Spleen (tissue), 11 donors: ENCODE measurements around the gene PNMA8C. TPM values are rescaled to one million over a fixed set of nuclear protein-coding genes. Genes with fewer than 3 reads are reported as not detected.

ENCODE experiments used
- DNase-seq: peaks from one replicate; pipeline ENCODE4 v3.0.0-alpha.2; 2020
- H3K27ac ChIP-seq, 8 donors: fragments of 200-600 bp; sonication (generic) in 7 of 8; 1 replicate in 4 of 8; 2 replicates in 4 of 8; pipeline versions ENCODE4 v1.5.0 to v1.8.0; 2016 to 2021; ENCODE audit warnings: inconsistent platforms in 4 of 8, mild to moderate bottlenecking in 4 of 8, moderate library complexity in 1 of 8
- H3K27me3 ChIP-seq, 7 donors: fragments of 200-600 bp; sonication (generic) in 6 of 7; replicated peaks in 1 of 7; 1 replicate in 4 of 7; 2 replicates in 3 of 7; pipeline versions ENCODE4 v1.5.0 to v1.8.0; 2016 to 2021; ENCODE audit warnings: inconsistent platforms in 3 of 7, mild to moderate bottlenecking in 1 of 7
- H3K36me3 ChIP-seq, 6 donors: fragments of 200-600 bp; sonication (generic) in 5 of 6; 1 replicate in 4 of 6; 2 replicates in 2 of 6; pipeline versions ENCODE4 v1.5.0 to v1.8.0; 2016 to 2021; ENCODE audit warnings: inconsistent platforms in 2 of 6
- H3K4me1 ChIP-seq, 6 donors: fragments of 200-600 bp; sonication (generic) in 5 of 6; 1 replicate in 3 of 6; 2 replicates in 3 of 6; pipeline versions ENCODE4 v1.5.0 to v1.8.0; 2016 to 2021; ENCODE audit warnings: inconsistent platforms in 3 of 6
- H3K4me3 ChIP-seq, 8 donors: fragments of 200-600 bp; sonication (generic) in 7 of 8; 1 replicate in 4 of 8; 2 replicates in 4 of 8; pipeline versions ENCODE4 v1.5.0 to v1.8.0; 2016 to 2021; ENCODE audit warnings: inconsistent platforms in 4 of 8, mild to moderate bottlenecking in 4 of 8, moderate library complexity in 2 of 8
- H3K9me3 ChIP-seq, 8 donors: fragments of 200-600 bp; sonication (generic) in 7 of 8; 1 replicate in 4 of 8; 2 replicates in 4 of 8; pipeline versions ENCODE4 v1.5.0 to v1.8.0; 2016 to 2021; ENCODE audit warnings: inconsistent platforms in 4 of 8
- CTCF ChIP-seq, 11 experiments: fragments of 200-600 bp in 7 of 11; fragments of 450-650 bp in 4 of 11; sonication (generic) in 4 of 11; IDR thresholded peaks in 8 of 11; conservative IDR thresholded peaks in 3 of 11; 1 replicate in 7 of 11; 2 replicates in 4 of 11; pipeline versions ENCODE4 v1.4.0 to v1.8.0; 2016 to 2021; ENCODE audit warnings: antibody characterized with exemption in 11 of 11, inconsistent platforms in 4 of 11, mild to moderate bottlenecking in 1 of 11
- POLR2A ChIP-seq, 3 donors: fragments of 450-650 bp; IDR thresholded peaks; one replicate each; pipeline ENCODE4 v1.5.1; 2017; ENCODE audit warnings: antibody characterized with exemption in 3 of 3, mild to moderate bottlenecking in 1 of 3
- POLR2AphosphoS5 ChIP-seq, 3 donors: sonication (generic); formaldehyde crosslinking; IDR thresholded peaks; one replicate each; pipeline ENCODE4 v1.5.1; 2017; ENCODE audit warnings: antibody characterized with exemption in 3 of 3
- WGBS, 5 donors: extraction: QIAGEN DNeasy Blood & Tissue Kit in 3 of 5; methylation state at CpG; one replicate each; pipeline versions ENCODE4 v1.1.5 to v1.1.7; 2013 to 2018; 5-methylcytosine and 5-hydroxymethylcytosine counted together
- intact Hi-C: fragments of 100-400 bp; cut with DNase I; formaldehyde crosslinking; loops from one replicate; pipeline ENCODE4 v1.15.0; 2023; ENCODE audit warnings: low total_unique reads
- polyA plus RNA-seq, 3 donors: library from polyadenylated mRNA; stranded (reverse); fragments of 200-250 nt; gene quantifications; one replicate each; pipeline ENCODE4 v1.2.1, GENCODE V29; 2013
- total RNA-seq, 7 donors: library from RNA; depleted of rRNA in 3 of 7; stranded (reverse); fragments of >200 nt in 3 of 7; fragmentation: NEBNext Ultra II Directional in 4 of 7; extraction: Animal tissue kit (Norgen Biotek cat#: 25700) in 4 of 7; gene quantifications; one replicate each; pipeline versions ENCODE4 v1.1.0 to v1.2.1, GENCODE V29; 2016 to 2021
- donor health status: healthy with polysubstance abuse.
- donor health status: DM: no; HTN: no; CAD: no; lungs with moderate emphysema.
- donor health status: DM: no; HTN: no; CAD: no.
- donor health status: Bipolar disorder and iron deficiency.
- donor health status: healthy.
- donor health status: DM: no; HTN: no; CAD: no.
- donor health status: DM: yes; HTN: yes; CAD: no.

The PNMA8C gene
- total and polyA plus RNA-seq, 10 donors = 0.03 TPM; not detected in 9

GRCh38 chr19:46386151-46386550 is 42.6 kb downstream of the PNMA8C start:
- Histone ChIP-seq H3K27ac (no peak overlapping the region), H3K27me3 (no peaks in the 10 kb centered on the region), H3K36me3 (peaks cover 2 to 100% (median 94%) of the 10 kb centered on the region in 6 donors), H3K9me3 (no peaks in the 10 kb centered on the region), H3K4me3 (no peak overlapping the region), H3K4me1 (peaks cover 0 to 18% (median 4%) of the 10 kb centered on the region in 6 donors)
- WGBS, 5 donors = 87 to 95% (median 93%) methylated on average over 10 of the region's 10 CpGs
- TF ChIP-seq POLR2A (IDR thresholded peaks at IDR 0.05) (no peak), POLR2AphosphoS5 (IDR thresholded peaks at IDR 0.05) (peak in 1 of 3 donors; percentile 32)
- DNase-seq = peak; percentile 40
- intact Hi-C loops = no loop called here

GRCh38 chr19:46385636-46386035 is 43.1 kb downstream of the PNMA8C start:
- intact Hi-C loops = no loop called here
- peaks cover 2 to 100% (median 91%) of the 10 kb centered on the region in 6 donors for H3K36me3 ChIP-seq

GRCh38 chr19:46384396-46384795 is 44.3 kb downstream of the PNMA8C start:
- intact Hi-C loops = no loop called here

More at GRCh38 chr19:46385636-46386035, 43.1 kb downstream of the PNMA8C start:
- Histone ChIP-seq H3K27ac (no peak overlapping the region), H3K4me1 (peaks cover 0 to 21% (median 4%) of the 10 kb centered on the region in 6 donors), H3K4me3 (no peak overlapping the region), H3K9me3 (no peaks in the 10 kb centered on the region), H3K27me3 (no peaks in the 10 kb centered on the region)
- WGBS, 5 donors = 81 to 86% (median 84%) methylated on average over 11 of the region's 11 CpGs
- TF ChIP-seq POLR2AphosphoS5 (IDR thresholded peaks at IDR 0.05) (no peak), CTCF (IDR thresholded peaks at IDR 0.05 in 8 of 11, conservative IDR thresholded peaks at IDR 0.05 in 3 of 11) (no peak), POLR2A (IDR thresholded peaks at IDR 0.05) (no peak)
- DNase-seq = no peak

GRCh38 chr19:46383846-46384245 is 44.9 kb downstream of the PNMA8C start:
- intact Hi-C loops = no loop called here
- peak; percentile 47 for DNase-seq
- TF ChIP-seq CTCF (IDR thresholded peaks at IDR 0.05 in 8 of 11, conservative IDR thresholded peaks at IDR 0.05 in 3 of 11) (no peak), POLR2AphosphoS5 (IDR thresholded peaks at IDR 0.05) (peak in 1 of 3 donors; percentile 38)
- H3K27me3 ChIP-seq = no peaks in the 10 kb centered on the region
- H3K27ac ChIP-seq = no peak overlapping the region
- H3K36me3 ChIP-seq = peaks cover 2 to 100% (median 92%) of the 10 kb centered on the region in 6 donors
- peaks cover 0 to 31% (median 4%) of the 10 kb centered on the region in 6 donors for H3K4me1 ChIP-seq
- H3K4me3 ChIP-seq = no peak overlapping the region
- no peaks in the 10 kb centered on the region for H3K9me3 ChIP-seq
- 83 to 92% (median 88%) methylated on average over 6 to 7 of the region's 7 CpGs for WGBS, 5 donors

More at GRCh38 chr19:46384396-46384795, 44.3 kb downstream of the PNMA8C start:
- Histone ChIP-seq H3K27me3 (no peaks in the 10 kb centered on the region), H3K4me3 (no peak overlapping the region), H3K9me3 (no peaks in the 10 kb centered on the region), H3K27ac (no peak overlapping the region), H3K4me1 (peaks cover 0 to 31% (median 4%) of the 10 kb centered on the region in 6 donors), H3K36me3 (peaks cover 2 to 100% (median 89%) of the 10 kb centered on the region in 6 donors)
- TF ChIP-seq POLR2A (IDR thresholded peaks at IDR 0.05) (no peak), POLR2AphosphoS5 (IDR thresholded peaks at IDR 0.05) (peak in 1 of 3 donors; percentile 27)
- DNase-seq = peak; percentile 58
- WGBS, 5 donors = 95 to 99% (median 96%) methylated on average over 8 to 11 of the region's 11 CpGs

GRCh38 chr19:46383171-46383815 is 45.4 kb downstream of the PNMA8C start:
- TF ChIP-seq CTCF (IDR thresholded peaks at IDR 0.05 in 8 of 11, conservative IDR thresholded peaks at IDR 0.05 in 3 of 11) = no peak
- peak in 1 of 3 donors; percentile 48 for TF ChIP-seq POLR2AphosphoS5 (IDR thresholded peaks at IDR 0.05)
- Histone ChIP-seq H3K4me3 (no peak overlapping the region), H3K36me3 (peaks cover 2 to 100% (median 89%) of the 10 kb centered on the region in 6 donors), H3K4me1 (peaks cover 0 to 35% (median 4%) of the 10 kb centered on the region in 6 donors), H3K9me3 (no peaks in the 10 kb centered on the region), H3K27ac (no peak overlapping the region), H3K27me3 (no peaks in the 10 kb centered on the region)
- WGBS, 5 donors = 84 to 90% (median 86%) methylated on average over 22 of the region's 23 CpGs
- DNase-seq = peak; percentile 53
- intact Hi-C loops = no loop called here
